Left lung (tissue), 10 donors: ENCODE data around the gene SEPTIN6. TPM values are rescaled to one million over a fixed set of nuclear protein-coding genes. Genes with fewer than 3 reads are reported as not detected.

Experiments used
- ATAC-seq: fragments of 200-7000 bp; cut with Tn5 transposase; one replicate; pipeline ENCODE4 v1.9.1; 2020; ENCODE audit warnings: moderate library complexity
- DNase-seq, 4 donors: peaks; one replicate each; pipeline ENCODE4 v3.0.0-alpha.2; 2013 to 2020
- H3K27ac ChIP-seq, 2 donors: fragments of 200-600 bp; sonication (generic) in 1 of 2; one replicate each; pipeline versions ENCODE4 v1.5.0 to v1.8.0; 2020 to 2021
- H3K27me3 ChIP-seq, 2 donors: fragments of 200-600 bp; sonication (generic) in 1 of 2; one replicate each; pipeline versions ENCODE4 v1.5.0 to v1.8.0; 2020 to 2021
- H3K36me3 ChIP-seq, 2 donors: fragments of 200-600 bp; sonication (generic) in 1 of 2; one replicate each; pipeline versions ENCODE4 v1.5.0 to v1.8.0; 2020 to 2021
- H3K4me1 ChIP-seq, 2 donors: fragments of 200-600 bp; one replicate each; pipeline ENCODE4 v1.8.0; 2021
- H3K4me3 ChIP-seq, 2 donors: fragments of 200-600 bp; sonication (generic) in 1 of 2; one replicate each; pipeline versions ENCODE4 v1.5.0 to v1.8.0; 2020 to 2021; ENCODE audit warnings: mild to moderate bottlenecking in 1 of 2
- H3K9me3 ChIP-seq, 2 donors: fragments of 200-600 bp; sonication (generic) in 1 of 2; one replicate each; pipeline versions ENCODE4 v1.5.0 to v1.8.0; 2020 to 2021
- CTCF ChIP-seq, 2 donors: fragments of 200-600 bp; sonication (generic) in 1 of 2; IDR thresholded peaks; one replicate each; pipeline versions ENCODE4 v1.5.0 to v1.8.0; 2021; ENCODE audit warnings: antibody characterized with exemption in 2 of 2
- intact Hi-C, 2 donors: fragments of 100-400 bp; cut with DNase I; formaldehyde crosslinking; loops; one replicate each; pipeline versions ENCODE4 v1.11.2 to v1.14.2; 2022
- polyA plus RNA-seq, 6 donors: library from polyadenylated mRNA; unstranded; fragments of 120-200 nt; gene quantifications; one replicate each; pipeline ENCODE4 v1.2.1, GENCODE V29; 2013; ENCODE audit not compliant: insufficient read length in 6 of 6
- total RNA-seq, 2 donors: library from RNA; stranded (reverse); fragmentation: NEBNext Ultra II Directional; extraction: Animal tissue kit (Norgen Biotek cat#: 25700); gene quantifications; one replicate each; pipeline ENCODE4 v1.2.1, GENCODE V29; 2021
- donor health status: DM: no; HTN: yes; CAD: no.
- donor health status: DM: no; HTN: no; CAD: no.

SEPTIN6 gene
- total and polyA plus RNA-seq, 8 donors: 19.1 to 43.1 (median 33.6) TPM

GRCh38 chrX:119692191-119693039 lies 553 bp downstream of the SEPTIN6 start:
- peak; percentile 53 for ATAC-seq
- H3K4me3 ChIP-seq: peak overlapping the region; percentile 55 to 64
- no peaks in the 10 kb centered on the region for H3K36me3 ChIP-seq
- no peaks in the 10 kb centered on the region for H3K27me3 ChIP-seq
- no peaks in the 10 kb centered on the region for H3K9me3 ChIP-seq
- H3K27ac ChIP-seq: peak overlapping the region; percentile 59 to 84
- intact Hi-C loops: no loop called here
- peak in 3 of 4 donors; percentile 53 to 81 (median 55) for DNase-seq
- H3K4me1 ChIP-seq: peaks cover 0 to 24% of the 10 kb centered on the region in 2 donors
- TF ChIP-seq CTCF (IDR thresholded peaks at IDR 0.05): no peak

- H3K27ac ChIP-seq: no peak overlapping the region
- no peak for ATAC-seq
- no peak for DNase-seq
- intact Hi-C loops: no loop called here
- H3K27me3 ChIP-seq: no peaks in the 10 kb centered on the region
- no peak for TF ChIP-seq CTCF (IDR thresholded peaks at IDR 0.05)
- no peaks in the 10 kb centered on the region for H3K36me3 ChIP-seq
- H3K4me3 ChIP-seq: peak overlapping the region in 1 of 2 donors; percentile 64
- H3K4me1 ChIP-seq: peaks cover 0 to 34% of the 10 kb centered on the region in 2 donors
- H3K9me3 ChIP-seq: no peaks in the 10 kb centered on the region
Measured at GRCh38 chrX:119690921-119691716, 1.8 kb downstream of the SEPTIN6 start.

- Histone ChIP-seq H3K4me1 (peaks cover 0 to 50% of the 10 kb centered on the region in 2 donors), H3K27me3 (no peaks in the 10 kb centered on the region), H3K4me3 (no peak overlapping the region), H3K36me3 (no peaks in the 10 kb centered on the region), H3K9me3 (no peaks in the 10 kb centered on the region), H3K27ac (no peak overlapping the region)
- no peak for TF ChIP-seq CTCF (IDR thresholded peaks at IDR 0.05)
- DNase-seq: no peak
- no peak for ATAC-seq
- intact Hi-C loops: no loop called here
Measured at GRCh38 chrX:119688911-119689321, 4.1 kb downstream of the SEPTIN6 start.

- no peak overlapping the region for H3K27ac ChIP-seq
- H3K4me3 ChIP-seq: no peak overlapping the region
- TF ChIP-seq CTCF (IDR thresholded peaks at IDR 0.05): no peak
- no peaks in the 10 kb centered on the region for H3K36me3 ChIP-seq
- no peaks in the 10 kb centered on the region for H3K27me3 ChIP-seq
- peaks cover 0 to 50% of the 10 kb centered on the region in 2 donors for H3K4me1 ChIP-seq
- ATAC-seq: no peak
- no peak for DNase-seq
- intact Hi-C loops: no loop called here
- H3K9me3 ChIP-seq: no peaks in the 10 kb centered on the region
Measured at GRCh38 chrX:119687661-119688413, 5.1 kb downstream of the SEPTIN6 start.
